ENCODE measurements around the gene KDM6A.

KDM6A gene

GRCh38 chrX:44945736-44946135 is 72.7 kb downstream of the KDM6A start:
- no peak overlapping the region for H2AFZ ChIP-seq (ENCODE audit: low read depth, low read length)
- H3K4me1 ChIP-seq (ENCODE audit: control insufficient read depth, insufficient read depth, low read depth, low read length), result no peaks in the 10 kb centered on the region
- no peak overlapping the region for H4K91ac ChIP-seq (ENCODE audit: low read length)
- H2BK120ac ChIP-seq (ENCODE audit: low read depth, low read length), result no peak overlapping the region
- H3K79me1 ChIP-seq (replicated peaks; ENCODE audit: low read length, poor library complexity, severe bottlenecking), result no peaks in the 10 kb centered on the region
- 79% methylated on average over 3 of the region's 4 CpGs for WGBS
- no peak overlapping the region for H3K18ac ChIP-seq (ENCODE audit: low read depth in 1 of 2, low read length in 2 of 2)
- no peak for DNase-seq
- H3K9ac ChIP-seq (ENCODE audit: low read length), result no peak overlapping the region
- H2AK5ac ChIP-seq (ENCODE audit: low read length, severe bottlenecking), result no peak overlapping the region
- no peak overlapping the region for H2BK12ac ChIP-seq (ENCODE audit: low read length in 2 of 2)
- H3K36me3 ChIP-seq (ENCODE audit: control insufficient read depth in 1 of 2, insufficient read depth in 2 of 2, low read depth in 1 of 2, low read length in 2 of 2), result no peaks in the 10 kb centered on the region
- no peak overlapping the region for H2BK15ac ChIP-seq (ENCODE audit: low read depth, poor library complexity, severe bottlenecking)
- H3K4me3 ChIP-seq (ENCODE audit: insufficient read depth in 1 of 2, low read depth in 1 of 2, low read length in 2 of 2), result no peak overlapping the region
- H3K23ac ChIP-seq (ENCODE audit: low read length in 2 of 2), result no peak overlapping the region
- no peak overlapping the region for H3K4me2 ChIP-seq (ENCODE audit: low read length, poor library complexity, severe bottlenecking)
- no peak overlapping the region for H3K14ac ChIP-seq (ENCODE audit: low read length in 2 of 2)
- H4K8ac ChIP-seq (ENCODE audit: low read length), result no peak overlapping the region
- peaks cover 26% of the 10 kb centered on the region for H3K9me3 ChIP-seq (ENCODE audit: control insufficient read depth, low read length)
- no peaks in the 10 kb centered on the region for H3K27me3 ChIP-seq (ENCODE audit: control insufficient read depth in 1 of 2, insufficient read depth in 1 of 2, low read length in 2 of 2)
- H3K4ac ChIP-seq (ENCODE audit: low read depth in 1 of 2, low read length in 2 of 2), result no peak overlapping the region
- H3K27ac ChIP-seq (ENCODE audit: low read length, poor library complexity, severe bottlenecking), result no peak overlapping the region
- H2BK5ac ChIP-seq (ENCODE audit: low read depth, low read length, poor library complexity, severe bottlenecking), result no peak overlapping the region

DNA sequence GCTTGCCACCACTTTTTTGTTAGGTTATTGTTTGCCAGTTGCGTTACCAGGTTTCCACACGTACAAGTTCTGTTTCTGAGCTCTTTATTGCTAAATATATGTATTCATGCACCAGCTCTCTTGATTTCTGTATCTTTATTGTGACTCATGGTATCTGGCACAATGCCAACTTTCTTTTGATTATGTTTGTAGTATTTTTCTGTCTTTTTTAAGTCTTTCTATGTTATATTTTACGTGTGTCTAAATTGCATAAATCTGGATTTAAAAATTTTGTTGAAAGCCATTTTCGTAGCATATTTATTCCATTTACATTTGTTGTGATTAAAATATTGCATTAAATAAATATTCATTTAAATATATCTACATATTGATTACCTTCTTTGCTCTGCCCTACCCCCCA is 73.8 kb downstream of the KDM6A start:
- WGBS, result no CpG with 5 or more reads among the region's 4 CpGs
- H3K23ac ChIP-seq (ENCODE audit: low read length in 2 of 2), result no peak overlapping the region

DNA sequence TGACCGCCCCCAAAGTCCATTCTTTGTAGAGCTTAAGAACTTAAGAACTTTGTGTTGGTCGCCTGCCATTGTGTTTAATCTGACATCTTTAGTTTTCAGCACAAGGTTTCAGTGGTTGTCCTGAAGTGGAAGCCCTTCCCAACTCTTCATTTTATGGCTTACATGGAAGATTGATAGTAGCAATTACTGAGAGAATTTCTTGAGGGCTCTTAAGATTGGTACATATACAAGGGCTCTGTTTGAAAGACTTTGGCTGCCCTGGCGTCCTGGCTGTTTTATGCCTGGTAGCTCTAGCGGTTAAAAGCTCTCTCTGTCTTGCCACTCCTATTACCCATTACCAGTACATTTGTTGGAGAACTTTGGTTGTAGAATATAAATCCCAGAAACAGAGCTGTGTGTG is 75.0 kb downstream of the KDM6A start:
- H3K4me3 ChIP-seq (ENCODE audit: insufficient read depth in 1 of 2, low read depth in 1 of 2, low read length in 2 of 2), result no peak overlapping the region
- H3K18ac ChIP-seq (ENCODE audit: low read depth in 1 of 2, low read length in 2 of 2), result no peak overlapping the region
- H3K9ac ChIP-seq (ENCODE audit: low read length), result no peak overlapping the region
- no peak overlapping the region for H2BK120ac ChIP-seq (ENCODE audit: low read depth, low read length)
- H3K14ac ChIP-seq (ENCODE audit: low read length in 2 of 2), result no peak overlapping the region
- H3K27me3 ChIP-seq (ENCODE audit: control insufficient read depth in 1 of 2, insufficient read depth in 1 of 2, low read length in 2 of 2), result no peaks in the 10 kb centered on the region
- no peak overlapping the region for H2AFZ ChIP-seq (ENCODE audit: low read depth, low read length)
- H3K4ac ChIP-seq (ENCODE audit: low read depth in 1 of 2, low read length in 2 of 2), result no peak overlapping the region
- no peaks in the 10 kb centered on the region for H3K4me1 ChIP-seq (ENCODE audit: control insufficient read depth, insufficient read depth, low read depth, low read length)
- WGBS, result 100% methylated on average over 1 of the region's 4 CpGs
- H2BK5ac ChIP-seq (ENCODE audit: low read depth, low read length, poor library complexity, severe bottlenecking), result no peak overlapping the region
- H2AK5ac ChIP-seq (ENCODE audit: low read length, severe bottlenecking), result no peak overlapping the region
- no peak overlapping the region for H3K4me2 ChIP-seq (ENCODE audit: low read length, poor library complexity, severe bottlenecking)
- H3K23ac ChIP-seq (ENCODE audit: low read length in 2 of 2), result no peak overlapping the region
- H2BK15ac ChIP-seq (ENCODE audit: low read depth, poor library complexity, severe bottlenecking), result no peak overlapping the region
- H3K36me3 ChIP-seq (ENCODE audit: control insufficient read depth in 1 of 2, insufficient read depth in 2 of 2, low read depth in 1 of 2, low read length in 2 of 2), result peaks cover 0 to 6% of the 10 kb centered on the region in 2 experiments
- H4K8ac ChIP-seq (ENCODE audit: low read length), result no peak overlapping the region
- no peak overlapping the region for H4K91ac ChIP-seq (ENCODE audit: low read length)
- no peak overlapping the region for H3K27ac ChIP-seq (ENCODE audit: low read length, poor library complexity, severe bottlenecking)
- H3K9me3 ChIP-seq (ENCODE audit: control insufficient read depth, low read length), result peaks cover 26% of the 10 kb centered on the region
- H2BK12ac ChIP-seq (ENCODE audit: low read length in 2 of 2), result no peak overlapping the region
- no peak for DNase-seq
- H3K79me1 ChIP-seq (replicated peaks; ENCODE audit: low read length, poor library complexity, severe bottlenecking), result no peaks in the 10 kb centered on the region

More for the DNA sequence above, 73.8 kb downstream of the KDM6A start:
- Histone ChIP-seq H3K9ac (ENCODE audit: low read length) (no peak overlapping the region), H2BK15ac (ENCODE audit: low read depth, poor library complexity, severe bottlenecking) (no peak overlapping the region), H3K79me1 (replicated peaks; ENCODE audit: low read length, poor library complexity, severe bottlenecking) (no peaks in the 10 kb centered on the region), H2AFZ (ENCODE audit: low read depth, low read length) (no peak overlapping the region), H2BK12ac (ENCODE audit: low read length in 2 of 2) (no peak overlapping the region), H3K14ac (ENCODE audit: low read length in 2 of 2) (no peak overlapping the region), H3K4me3 (ENCODE audit: insufficient read depth in 1 of 2, low read depth in 1 of 2, low read length in 2 of 2) (no peak overlapping the region), H3K9me3 (ENCODE audit: control insufficient read depth, low read length) (peaks cover 26% of the 10 kb centered on the region), H3K18ac (ENCODE audit: low read depth in 1 of 2, low read length in 2 of 2) (no peak overlapping the region), H3K4me2 (ENCODE audit: low read length, poor library complexity, severe bottlenecking) (no peak overlapping the region), H2BK120ac (ENCODE audit: low read depth, low read length) (no peak overlapping the region), H3K27ac (ENCODE audit: low read length, poor library complexity, severe bottlenecking) (no peak overlapping the region), H3K4ac (ENCODE audit: low read depth in 1 of 2, low read length in 2 of 2) (no peak overlapping the region), H4K91ac (ENCODE audit: low read length) (no peak overlapping the region), H3K27me3 (ENCODE audit: control insufficient read depth in 1 of 2, insufficient read depth in 1 of 2, low read length in 2 of 2) (no peaks in the 10 kb centered on the region), H3K4me1 (ENCODE audit: control insufficient read depth, insufficient read depth, low read depth, low read length) (no peaks in the 10 kb centered on the region), H4K8ac (ENCODE audit: low read length) (no peak overlapping the region), H2AK5ac (ENCODE audit: low read length, severe bottlenecking) (no peak overlapping the region), H3K36me3 (ENCODE audit: control insufficient read depth in 1 of 2, insufficient read depth in 2 of 2, low read depth in 1 of 2, low read length in 2 of 2) (no peaks in the 10 kb centered on the region), H2BK5ac (ENCODE audit: low read depth, low read length, poor library complexity, severe bottlenecking) (no peak overlapping the region)
- DNase-seq, result no peak

DNA sequence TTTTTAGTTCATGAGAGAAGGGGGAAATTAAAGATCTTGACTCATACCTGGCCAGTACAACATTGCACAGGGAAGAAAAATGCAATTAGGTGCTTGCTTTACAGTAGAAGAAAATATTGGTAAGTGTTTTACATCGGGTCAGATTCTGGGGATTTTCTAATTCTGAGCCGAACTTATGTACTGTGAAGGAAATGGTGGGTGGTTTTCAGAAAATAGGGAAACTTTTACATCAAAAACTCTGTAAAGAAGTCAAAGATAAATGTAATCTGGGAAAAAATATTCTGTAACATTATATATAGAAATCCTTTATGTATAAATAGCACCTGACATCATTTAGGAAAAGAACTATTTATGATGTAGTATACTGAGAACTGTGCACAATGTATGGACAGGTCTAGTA is 75.4 kb downstream of the KDM6A start:
- no peak overlapping the region for H2BK15ac ChIP-seq (ENCODE audit: low read depth, poor library complexity, severe bottlenecking)
- no peak overlapping the region for H3K4ac ChIP-seq (ENCODE audit: low read depth in 1 of 2, low read length in 2 of 2)
- H3K4me3 ChIP-seq (ENCODE audit: insufficient read depth in 1 of 2, low read depth in 1 of 2, low read length in 2 of 2), result no peak overlapping the region
- H3K9ac ChIP-seq (ENCODE audit: low read length), result no peak overlapping the region
- H2BK12ac ChIP-seq (ENCODE audit: low read length in 2 of 2), result no peak overlapping the region
- no peak overlapping the region for H3K27ac ChIP-seq (ENCODE audit: low read length, poor library complexity, severe bottlenecking)
- no peak overlapping the region for H4K8ac ChIP-seq (ENCODE audit: low read length)
- H3K4me2 ChIP-seq (ENCODE audit: low read length, poor library complexity, severe bottlenecking), result no peak overlapping the region
- no peak overlapping the region for H3K14ac ChIP-seq (ENCODE audit: low read length in 2 of 2)
- peaks cover 0 to 9% of the 10 kb centered on the region in 2 experiments for H3K36me3 ChIP-seq (ENCODE audit: control insufficient read depth in 1 of 2, insufficient read depth in 2 of 2, low read depth in 1 of 2, low read length in 2 of 2)
- WGBS, result 100% methylated on average over 1 of the region's 2 CpGs
- no peak overlapping the region for H2AK5ac ChIP-seq (ENCODE audit: low read length, severe bottlenecking)
- H2BK120ac ChIP-seq (ENCODE audit: low read depth, low read length), result no peak overlapping the region
- H3K4me1 ChIP-seq (ENCODE audit: control insufficient read depth, insufficient read depth, low read depth, low read length), result no peaks in the 10 kb centered on the region
- no peaks in the 10 kb centered on the region for H3K27me3 ChIP-seq (ENCODE audit: control insufficient read depth in 1 of 2, insufficient read depth in 1 of 2, low read length in 2 of 2)
- no peak for DNase-seq
- no peak overlapping the region for H3K18ac ChIP-seq (ENCODE audit: low read depth in 1 of 2, low read length in 2 of 2)
- H3K23ac ChIP-seq (ENCODE audit: low read length in 2 of 2), result no peak overlapping the region
- no peak overlapping the region for H2BK5ac ChIP-seq (ENCODE audit: low read depth, low read length, poor library complexity, severe bottlenecking)
- no peak overlapping the region for H4K91ac ChIP-seq (ENCODE audit: low read length)
- peaks cover 26% of the 10 kb centered on the region for H3K9me3 ChIP-seq (ENCODE audit: control insufficient read depth, low read length)
- no peaks in the 10 kb centered on the region for H3K79me1 ChIP-seq (replicated peaks; ENCODE audit: low read length, poor library complexity, severe bottlenecking)
- H2AFZ ChIP-seq (ENCODE audit: low read depth, low read length), result no peak overlapping the region

Data from mesenchymal stem cell (in vitro differentiated cells and primary cell).